ENCODE measurements around the gene ATP5PB.

Gene ATP5PB

GRCh38 chr1:111448918-111449702 lies at the start of gene ATP5PB, which contains the start of gene WDR77:
Gene ATP5PB, plus strand, starts transcription at chr1:111449464. Its CDS starts 78 bp downstream, at chr1:111449542.
Gene WDR77, minus strand, starts transcription at chr1:111449256. Its CDS starts 87 bp downstream, at chr1:111449169.
- FAIRE-seq (peak; percentile 99), DNase-seq (ENCODE audit: insufficient read length, low spot score) (peak; percentile 86)

GRCh38 chr1:111399792-111400610 lies 49.3 kb upstream of the ATP5PB start:
- DNase-seq (ENCODE audit: insufficient read length, low spot score) (peak; percentile 17), FAIRE-seq (peak; percentile 93)

- DNase-seq (ENCODE audit: insufficient read length, low spot score), result no peak
- FAIRE-seq, result no peak
These were observed 47.2 kb upstream of the ATP5PB start for GRCh38 chr1:111402083-111402482.

GRCh38 chr1:111404588-111404987 lies 44.7 kb upstream of the ATP5PB start:
- DNase-seq (ENCODE audit: insufficient read length, low spot score) (no peak), FAIRE-seq (peak; percentile 68)

GRCh38 chr1:111406321-111406768 lies 42.9 kb upstream of the ATP5PB start:
- FAIRE-seq, result peak; percentile 98
- peak; percentile 52 for DNase-seq (ENCODE audit: insufficient read length, low spot score)

- FAIRE-seq (no peak), DNase-seq (ENCODE audit: insufficient read length, low spot score) (no peak)
These were observed 42.0 kb upstream of the ATP5PB start for GRCh38 chr1:111407301-111407700.

- FAIRE-seq, result no peak
- no peak for DNase-seq (ENCODE audit: insufficient read length, low spot score)
These were observed 36.4 kb upstream of the ATP5PB start for GRCh38 chr1:111412839-111413238.

GRCh38 chr1:111414756-111415155 lies 34.5 kb upstream of the ATP5PB start:
- DNase-seq (ENCODE audit: insufficient read length, low spot score) (no peak), FAIRE-seq (no peak)

GRCh38 chr1:111415461-111415860 lies 33.8 kb upstream of the ATP5PB start:
- DNase-seq (ENCODE audit: insufficient read length, low spot score) (no peak), FAIRE-seq (no peak)

GRCh38 chr1:111417755-111418154 lies 31.5 kb upstream of the ATP5PB start:
- DNase-seq (ENCODE audit: insufficient read length, low spot score) (no peak), FAIRE-seq (no peak)

- DNase-seq (ENCODE audit: insufficient read length, low spot score), result no peak
- FAIRE-seq, result no peak
These were observed 30.2 kb upstream of the ATP5PB start for GRCh38 chr1:111419037-111419436.

- no peak for FAIRE-seq
- DNase-seq (ENCODE audit: insufficient read length, low spot score), result no peak
These were observed 28.9 kb upstream of the ATP5PB start for GRCh38 chr1:111420377-111420776.

GRCh38 chr1:111422546-111423391 lies 26.5 kb upstream of the ATP5PB start:
- FAIRE-seq (no peak), DNase-seq (ENCODE audit: insufficient read length, low spot score) (no peak)

GRCh38 chr1:111424281-111424680 lies 25.0 kb upstream of the ATP5PB start:
- FAIRE-seq (no peak), DNase-seq (ENCODE audit: insufficient read length, low spot score) (no peak)

GRCh38 chr1:111436726-111437125 lies 12.5 kb upstream of the ATP5PB start:
- no peak for FAIRE-seq
- no peak for DNase-seq (ENCODE audit: insufficient read length, low spot score)

GRCh38 chr1:111439461-111440351 lies 9.6 kb upstream of the ATP5PB start:
- DNase-seq (ENCODE audit: insufficient read length, low spot score) (no peak), FAIRE-seq (no peak)

- peak; percentile 58 for FAIRE-seq
- DNase-seq (ENCODE audit: insufficient read length, low spot score), result no peak
These were observed 7.6 kb upstream of the ATP5PB start for GRCh38 chr1:111441573-111442192.

- FAIRE-seq, result no peak
These were observed 6.8 kb upstream of the ATP5PB start for GRCh38 chr1:111442457-111442856.

GRCh38 chr1:111444031-111444430 lies 5.2 kb upstream of the ATP5PB start:
- no peak for FAIRE-seq
- no peak for DNase-seq (ENCODE audit: insufficient read length, low spot score)

More at GRCh38 chr1:111442457-111442856, 6.8 kb upstream of the ATP5PB start:
- DNase-seq (ENCODE audit: insufficient read length, low spot score), result no peak

Data from GM19239 (cell line).